Measurements from ENCODE around the gene TNFRSF12A.

TNFRSF12A gene

DNA sequence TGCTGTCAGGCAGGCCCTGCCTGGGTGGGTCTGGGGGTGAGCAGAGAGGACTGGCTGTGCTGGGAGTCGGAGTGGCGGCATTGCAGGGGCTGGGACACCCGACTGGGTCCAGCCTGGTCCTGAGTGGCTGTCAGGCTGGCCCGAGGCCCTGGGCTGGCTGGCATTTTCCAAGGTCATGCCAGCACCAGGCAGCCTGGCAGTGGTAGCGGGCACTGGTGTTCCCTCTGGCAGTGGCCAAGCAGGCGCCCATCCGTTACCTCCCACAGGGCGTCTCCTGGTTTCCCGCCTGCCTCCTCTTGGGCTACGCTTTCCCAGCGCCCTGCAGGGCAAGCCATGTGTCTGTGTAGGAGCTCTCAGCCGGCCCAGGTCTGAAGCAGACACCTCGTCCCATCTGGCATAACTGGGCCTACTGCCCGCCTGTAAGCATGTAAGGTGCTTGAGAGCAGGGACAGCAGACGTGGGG, 34.2 kb upstream of the TNFRSF12A start:
- DNase-seq (ENCODE audit: low read depth in 3 of 3, low spot score in 1 of 3), result no peak

DNA sequence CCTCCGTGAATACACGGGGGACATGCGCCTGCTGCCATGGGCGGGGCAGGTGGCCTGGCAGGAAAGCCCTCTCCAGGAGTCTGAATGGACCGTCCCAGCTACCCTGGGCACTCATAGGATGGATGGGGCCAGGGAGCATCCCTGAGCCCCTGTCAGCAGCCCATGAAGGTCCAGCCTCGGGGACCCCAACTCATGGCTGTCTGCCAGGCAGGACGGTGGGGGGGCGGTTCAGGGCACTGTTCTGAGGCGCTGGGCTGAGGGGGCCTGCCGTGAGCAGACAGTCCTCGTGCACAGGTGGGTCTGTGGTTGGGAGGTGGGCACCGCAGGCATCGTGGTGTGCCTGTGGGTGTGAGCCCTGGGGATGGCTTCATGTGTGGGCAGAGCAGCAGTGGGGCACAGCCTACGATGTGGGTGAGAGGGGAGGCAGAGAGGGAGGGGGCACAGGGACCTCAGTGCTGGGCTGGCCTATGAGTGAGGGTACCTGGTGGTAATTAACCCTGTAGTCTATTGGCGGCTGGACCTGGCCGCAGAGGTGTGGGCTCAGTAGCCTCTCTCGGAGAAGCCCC, 33.5 kb upstream of the TNFRSF12A start:
- DNase-seq (ENCODE audit: low read depth in 3 of 3, low spot score in 1 of 3), result no peak

DNA sequence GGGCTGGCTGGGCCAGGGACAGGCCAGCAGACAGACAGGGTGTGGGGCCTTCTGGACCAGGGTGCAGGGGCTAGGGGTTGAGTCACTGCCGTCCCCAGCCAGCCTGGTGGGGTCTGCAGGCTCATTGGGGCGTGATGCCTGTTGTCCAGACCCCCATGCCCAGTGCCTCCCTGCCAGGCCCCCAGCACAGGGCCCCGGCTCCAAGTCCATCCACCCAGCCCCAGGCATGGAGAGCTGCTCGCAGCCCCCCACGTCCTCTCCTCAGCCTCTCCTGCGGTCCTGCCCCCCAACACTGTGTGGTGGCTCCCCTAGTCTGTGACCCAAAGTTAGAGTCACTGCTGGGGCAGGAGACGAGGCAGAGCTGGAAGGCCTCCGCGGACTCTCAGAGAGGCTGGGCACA, 32.9 kb upstream of the TNFRSF12A start:
- DNase-seq (ENCODE audit: low read depth in 3 of 3, low spot score in 1 of 3), result no peak

DNA sequence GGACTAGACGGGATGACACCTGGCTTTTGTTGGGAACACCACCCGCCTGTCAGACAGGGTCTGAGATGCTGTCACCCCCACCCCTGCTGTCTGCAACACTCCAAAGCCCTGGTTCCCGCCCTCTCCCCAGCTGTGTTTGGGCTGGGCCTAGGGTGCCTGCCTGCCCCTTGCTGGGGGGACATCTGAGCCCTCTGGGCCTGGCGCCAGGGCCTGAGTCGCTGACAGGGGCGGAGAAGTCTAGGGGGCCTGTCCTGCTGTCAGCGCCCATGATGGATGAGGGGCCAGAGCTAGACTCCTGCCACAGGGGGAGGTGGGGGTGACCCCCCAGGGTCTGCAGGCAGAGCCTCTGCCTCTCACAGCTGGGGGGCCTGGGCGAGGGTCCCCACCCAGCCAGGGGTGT, 32.3 kb upstream of the TNFRSF12A start:
- no peak for DNase-seq (ENCODE audit: low read depth in 3 of 3, low spot score in 1 of 3)

DNA sequence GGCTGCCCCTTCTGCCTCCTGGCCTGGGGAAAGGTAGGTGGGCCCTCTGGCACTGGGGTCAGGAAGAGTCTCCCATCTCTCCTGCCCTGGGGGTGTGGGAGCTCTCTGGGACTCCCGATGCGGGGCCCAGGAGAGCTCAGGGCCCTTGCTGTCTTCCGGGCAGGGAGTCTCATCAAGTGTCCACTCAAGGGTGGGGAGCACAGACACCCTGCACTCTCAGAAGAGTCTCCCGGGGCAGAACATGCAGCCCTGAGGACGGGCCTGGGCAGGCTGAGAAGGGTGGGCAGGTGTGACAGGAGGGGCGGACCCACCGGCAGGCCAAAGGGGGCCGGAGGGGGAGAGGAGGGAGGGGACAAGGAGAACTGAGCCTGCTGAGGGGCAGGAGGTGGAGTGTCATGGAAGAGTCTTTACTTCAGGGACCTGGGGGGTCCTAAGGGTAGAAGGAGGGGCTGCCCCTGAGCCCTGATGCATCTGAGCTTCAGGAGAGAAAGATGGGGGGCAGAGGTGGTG, 31.5 kb upstream of the TNFRSF12A start:
- no peak for DNase-seq (ENCODE audit: low read depth in 3 of 3, low spot score in 1 of 3)

DNA sequence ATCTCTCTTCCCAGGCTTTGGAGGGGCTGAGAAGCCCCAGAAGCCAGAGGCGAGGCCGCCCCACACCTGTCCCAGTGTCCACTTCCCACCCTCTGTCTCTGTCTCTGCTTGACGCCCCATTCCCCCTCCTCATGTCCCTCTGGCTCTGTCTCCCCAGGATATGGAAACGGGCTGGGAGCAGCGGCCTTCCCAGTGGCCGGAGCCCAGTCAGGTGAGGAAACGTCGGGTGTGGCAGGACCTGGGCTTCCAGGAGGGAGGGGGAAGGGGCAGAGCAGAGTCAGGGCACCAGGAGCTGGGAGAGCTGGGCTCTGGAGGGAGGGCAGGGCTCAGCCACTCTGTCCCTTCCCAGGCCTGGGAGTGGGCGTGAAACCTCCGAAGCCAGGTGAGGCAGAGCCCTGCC, 29.3 kb upstream of the TNFRSF12A start:
- DNase-seq (ENCODE audit: low read depth in 3 of 3, low spot score in 1 of 3), result no peak

DNA sequence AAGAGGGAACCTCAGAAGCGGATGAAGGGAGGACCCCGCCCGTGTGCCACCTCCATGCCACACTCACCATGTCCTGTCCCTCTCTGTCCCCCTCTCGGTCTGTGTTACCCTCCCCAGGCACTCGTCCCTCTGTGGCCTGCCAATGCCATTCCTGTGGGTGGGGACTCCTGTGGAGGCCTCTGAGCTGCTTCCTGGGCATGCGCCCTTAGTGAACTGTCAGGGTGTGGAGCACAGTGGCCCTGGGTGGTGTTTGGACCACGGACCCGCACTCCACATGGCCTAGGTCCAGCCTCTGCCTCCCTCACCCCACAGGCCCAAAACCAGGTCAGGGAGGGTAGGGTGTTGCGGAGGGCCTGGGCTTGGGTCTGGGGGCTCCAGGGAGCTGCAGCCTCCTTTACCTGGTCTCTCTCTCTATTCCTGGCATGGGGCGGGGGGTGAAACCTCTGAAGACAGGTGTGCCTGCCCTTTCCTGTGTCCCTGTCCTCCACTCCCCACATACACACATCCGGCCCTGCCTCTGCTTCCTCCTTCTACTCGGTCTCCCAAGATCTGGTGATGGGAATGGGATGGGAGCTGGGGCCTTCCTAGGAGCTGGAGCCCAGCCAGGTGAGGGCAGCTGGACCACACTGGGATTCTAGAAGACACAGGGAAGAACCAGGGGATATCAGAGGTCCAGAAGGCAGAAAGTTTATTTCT, 28.5 kb upstream of the TNFRSF12A start:
- DNase-seq (ENCODE audit: low read depth in 3 of 3, low spot score in 1 of 3), result no peak

DNA sequence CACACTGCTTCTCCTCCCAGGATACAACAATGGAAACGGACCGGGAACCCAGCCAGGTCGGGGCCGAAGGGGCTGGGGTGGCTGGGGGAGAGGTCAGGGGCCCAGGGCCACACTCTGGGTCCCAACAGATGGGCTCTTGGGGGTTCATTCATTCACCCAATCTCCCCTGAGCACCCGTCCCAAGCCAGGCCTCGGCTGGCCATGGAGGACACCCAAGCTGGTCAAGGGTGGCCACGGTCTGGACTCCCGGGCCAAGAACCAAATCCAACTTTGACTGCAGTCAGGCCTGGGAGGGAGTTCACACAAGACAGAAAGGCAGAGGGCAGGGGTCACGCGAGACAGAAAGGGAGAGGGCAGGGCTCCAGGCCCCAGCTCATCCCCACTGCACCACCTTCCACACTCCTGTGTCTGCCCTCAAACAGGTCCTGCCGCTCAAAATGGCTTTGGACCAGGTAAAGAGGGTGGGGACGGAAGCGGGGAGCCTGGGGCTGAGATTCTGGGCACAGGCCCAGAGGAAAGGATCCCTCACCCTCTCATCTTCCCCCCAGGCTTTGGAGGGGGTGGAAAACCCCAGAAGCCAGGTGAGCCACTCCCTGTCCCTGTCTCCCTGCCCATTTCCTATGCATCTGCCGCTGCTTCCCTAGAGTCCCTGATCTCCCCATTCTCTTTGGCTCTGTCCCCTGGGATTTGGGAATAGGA, 27.6 kb upstream of the TNFRSF12A start:
- DNase-seq (ENCODE audit: low read depth in 3 of 3, low spot score in 1 of 3), result no peak

DNA sequence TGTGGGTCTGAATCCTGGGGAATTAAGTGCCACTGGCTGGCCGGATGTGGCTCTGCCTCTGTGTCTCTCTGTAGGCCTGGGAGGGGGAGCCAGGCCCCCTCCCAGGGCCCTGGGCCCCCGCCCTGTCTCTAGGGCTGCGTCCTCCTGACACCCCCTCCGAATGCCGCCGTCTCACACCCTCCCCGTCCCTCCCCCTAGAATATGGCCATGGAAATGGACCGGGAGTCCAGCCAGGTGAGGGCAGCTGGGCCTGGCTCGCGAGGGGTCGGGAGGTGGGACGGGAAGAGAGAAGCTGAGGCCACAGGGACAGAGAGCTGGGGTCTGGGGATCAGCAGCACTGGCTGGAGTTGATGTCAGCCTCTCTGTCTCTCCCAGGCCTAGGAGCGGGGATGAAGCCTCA, 23.9 kb upstream of the TNFRSF12A start:
- DNase-seq (ENCODE audit: low read depth in 3 of 3, low spot score in 1 of 3), result no peak

DNA sequence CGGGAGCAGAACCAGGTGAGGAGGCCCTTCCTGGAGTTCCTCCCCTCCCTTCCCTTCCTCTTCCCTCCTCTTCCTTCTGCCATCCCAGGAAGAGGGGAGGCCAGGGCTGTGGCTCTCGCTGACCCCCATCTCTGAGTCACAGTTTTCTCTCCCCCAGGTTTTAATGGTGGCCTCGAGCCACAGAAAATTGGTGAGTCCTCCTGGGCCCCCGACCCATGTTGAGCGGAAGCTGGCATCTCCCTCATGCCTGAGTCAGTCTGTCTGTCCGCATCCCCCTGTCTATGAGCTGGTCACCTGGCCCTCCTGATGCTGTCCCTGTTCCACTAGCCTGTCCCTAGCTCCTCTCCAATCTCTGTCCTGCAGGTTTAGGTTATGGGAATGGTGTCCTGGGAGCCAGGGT, 20.2 kb upstream of the TNFRSF12A start:
- no peak for DNase-seq (ENCODE audit: low read depth in 3 of 3, low spot score in 1 of 3)

DNA sequence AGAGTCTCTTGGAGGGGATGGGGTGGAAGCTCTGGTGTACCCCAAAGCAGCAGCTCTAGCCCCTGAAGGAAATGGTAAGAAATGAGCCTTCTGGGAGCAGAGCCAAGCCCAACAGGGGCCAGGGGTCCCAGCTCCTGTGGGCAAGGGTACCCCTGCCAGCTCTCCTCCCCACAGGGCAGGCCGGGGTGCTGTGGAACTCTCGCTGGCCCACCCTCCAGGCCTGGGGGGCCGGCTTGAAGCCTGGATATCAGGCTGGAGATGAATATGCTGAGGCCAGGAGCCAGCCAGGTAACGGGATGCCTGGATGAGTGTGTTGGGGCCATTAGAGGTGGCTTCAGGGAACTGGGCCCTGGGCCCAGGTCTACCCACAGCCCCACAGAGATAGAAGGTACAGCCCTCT, 19.6 kb upstream of the TNFRSF12A start:
- DNase-seq (ENCODE audit: low read depth in 3 of 3, low spot score in 1 of 3), result no peak

DNA sequence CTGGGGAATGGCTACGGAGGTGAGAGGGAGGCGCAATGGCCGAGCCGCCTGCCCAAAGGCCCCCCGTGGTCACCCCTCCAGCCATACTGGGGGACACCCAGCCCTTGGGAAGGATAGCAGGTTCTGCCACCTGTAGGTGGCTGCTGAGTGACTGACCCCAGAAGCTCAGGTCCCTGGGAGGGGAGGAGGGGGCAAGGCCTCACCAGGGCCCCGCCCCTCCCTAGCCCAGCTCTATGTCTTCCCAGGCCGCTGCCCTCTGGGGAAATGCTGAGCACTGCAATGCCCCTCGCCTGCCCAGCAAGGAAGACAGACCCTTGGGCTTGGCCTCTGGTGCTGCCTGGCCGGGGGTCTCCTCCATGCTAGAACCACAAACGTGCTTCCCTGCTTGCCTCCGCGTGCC, 18.9 kb upstream of the TNFRSF12A start:
- no peak for DNase-seq (ENCODE audit: low read depth in 3 of 3, low spot score in 1 of 3)

DNA sequence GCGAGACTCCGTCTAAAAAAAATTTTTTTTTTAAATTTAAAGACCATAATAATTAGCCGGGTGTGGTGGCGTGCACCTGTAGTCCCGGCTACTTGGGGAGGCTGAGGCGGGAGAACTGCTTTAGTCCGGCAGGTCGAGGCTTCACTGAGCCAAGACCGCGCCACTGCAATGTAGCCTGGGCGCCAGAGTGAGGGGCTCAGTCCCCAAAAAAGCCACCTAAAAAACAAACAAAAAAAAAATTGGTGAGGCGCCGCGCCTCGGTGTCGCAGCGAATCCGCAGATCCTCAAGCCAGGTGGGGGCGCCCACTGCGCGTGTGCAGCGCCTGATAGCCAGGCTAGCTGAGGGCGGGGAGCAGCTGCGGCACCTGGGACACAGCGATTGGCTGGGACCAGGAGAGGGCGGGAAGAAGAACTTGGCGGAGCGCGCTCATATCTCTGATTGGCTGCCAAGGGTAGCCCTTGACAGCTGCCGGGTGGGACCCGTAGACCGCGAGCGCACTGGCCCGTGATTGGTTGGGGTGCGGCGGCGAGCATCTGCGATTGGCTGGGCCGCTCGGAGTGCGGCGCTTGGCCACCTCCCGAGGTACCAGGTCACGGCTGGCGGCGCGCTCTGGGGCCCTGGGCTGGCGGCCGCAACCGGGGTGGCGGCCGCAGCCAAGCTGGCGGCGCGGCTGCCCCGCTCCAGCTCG, 16.4 kb upstream of the TNFRSF12A start:
- DNase-seq (ENCODE audit: low read depth in 3 of 3, low spot score in 1 of 3), result peak; percentile 88 to 96 (median 94)

DNA sequence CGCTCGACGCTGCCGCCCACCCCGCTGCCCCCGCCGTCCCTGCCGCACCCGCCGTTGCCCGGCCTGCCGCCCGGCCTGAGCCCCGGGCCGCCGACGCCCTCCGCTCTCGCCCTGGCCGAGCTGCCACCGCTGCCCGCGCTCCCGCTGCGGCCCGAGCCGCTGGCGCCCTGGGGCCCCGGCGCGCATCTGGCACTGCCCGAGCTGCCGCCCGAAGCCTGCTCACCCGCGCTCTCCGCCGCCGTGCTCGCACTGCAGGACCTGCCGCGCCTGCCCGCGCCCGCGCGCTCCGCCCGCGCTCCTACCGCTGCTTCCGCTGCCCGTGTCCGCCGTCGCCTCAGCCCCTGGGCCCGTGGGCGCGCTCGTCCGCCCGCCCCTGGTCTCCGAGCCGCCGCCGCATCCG, 15.8 kb upstream of the TNFRSF12A start:
- no peak for DNase-seq (ENCODE audit: low read depth in 3 of 3, low spot score in 1 of 3)

DNA sequence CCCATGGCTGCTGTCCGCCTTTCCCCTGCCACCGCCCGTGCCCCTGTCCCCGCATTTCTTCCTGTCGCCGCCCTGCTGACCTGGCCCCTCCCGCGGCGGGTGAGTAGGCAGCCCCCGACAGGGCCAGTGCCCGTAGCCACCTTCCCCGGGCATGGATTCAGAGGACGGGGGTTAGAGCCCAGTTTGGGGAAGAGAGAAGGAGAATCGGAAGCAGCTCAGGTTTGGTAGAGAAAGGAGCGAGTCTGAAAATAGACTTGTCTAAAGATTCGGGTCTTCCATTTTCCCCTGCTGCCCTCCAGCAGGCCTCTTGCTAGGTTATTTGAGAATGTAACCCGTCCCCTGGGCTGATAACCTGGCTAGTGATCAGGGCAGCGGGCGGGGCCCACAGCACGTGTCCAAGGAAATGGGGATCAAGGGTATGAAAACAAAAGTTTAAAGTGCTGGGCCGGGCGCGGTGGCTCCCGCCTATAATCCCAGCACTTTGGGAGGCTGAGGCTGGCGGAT, 15.3 kb upstream of the TNFRSF12A start:
- no peak for DNase-seq (ENCODE audit: low read depth in 3 of 3, low spot score in 1 of 3)

DNA sequence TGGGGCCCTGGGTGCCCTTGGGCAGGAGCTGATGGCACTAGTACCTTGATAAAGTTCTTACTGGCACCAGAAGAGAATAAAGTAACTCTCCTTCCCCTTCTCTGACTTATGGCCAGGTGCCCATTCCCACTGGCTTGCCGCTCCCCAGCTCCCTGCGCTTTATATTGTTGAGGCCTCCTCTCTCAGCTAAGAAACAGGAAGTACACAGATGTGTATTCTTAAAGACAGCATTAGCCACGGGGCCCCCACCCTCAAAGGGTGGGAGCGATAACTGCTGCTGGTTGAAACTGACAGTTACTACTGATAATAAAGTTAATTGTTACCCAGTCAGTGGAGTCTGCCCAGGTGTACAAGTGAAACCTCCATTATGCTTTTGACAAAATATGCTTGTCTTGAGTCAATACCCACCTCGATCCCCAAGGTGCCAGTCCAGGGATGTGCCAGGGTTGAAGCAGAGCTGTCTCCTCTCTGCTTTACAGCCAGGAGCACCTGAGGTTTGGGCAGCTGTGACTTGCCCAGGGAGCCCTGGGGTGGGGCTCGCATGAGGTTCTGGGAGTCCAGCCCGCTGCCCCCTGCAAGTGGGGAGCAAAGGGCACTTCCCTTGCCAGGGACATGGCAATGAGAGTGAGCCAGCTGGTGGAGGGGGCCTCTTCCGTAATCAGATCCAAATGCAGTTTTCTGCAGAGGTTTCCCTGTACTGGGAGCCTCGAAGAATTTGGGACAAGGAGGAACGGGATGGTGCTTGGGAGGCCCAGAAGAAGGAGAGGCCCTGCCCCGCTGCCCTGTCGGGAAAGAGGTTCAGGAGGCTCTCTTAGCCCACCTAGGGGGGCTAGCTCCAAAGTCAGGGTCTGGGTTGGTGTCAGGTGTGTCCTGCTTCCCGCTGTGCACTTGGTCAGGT, 12.9 kb upstream of the TNFRSF12A start:
- DNase-seq (ENCODE audit: low read depth in 3 of 3, low spot score in 1 of 3), result no peak

DNA sequence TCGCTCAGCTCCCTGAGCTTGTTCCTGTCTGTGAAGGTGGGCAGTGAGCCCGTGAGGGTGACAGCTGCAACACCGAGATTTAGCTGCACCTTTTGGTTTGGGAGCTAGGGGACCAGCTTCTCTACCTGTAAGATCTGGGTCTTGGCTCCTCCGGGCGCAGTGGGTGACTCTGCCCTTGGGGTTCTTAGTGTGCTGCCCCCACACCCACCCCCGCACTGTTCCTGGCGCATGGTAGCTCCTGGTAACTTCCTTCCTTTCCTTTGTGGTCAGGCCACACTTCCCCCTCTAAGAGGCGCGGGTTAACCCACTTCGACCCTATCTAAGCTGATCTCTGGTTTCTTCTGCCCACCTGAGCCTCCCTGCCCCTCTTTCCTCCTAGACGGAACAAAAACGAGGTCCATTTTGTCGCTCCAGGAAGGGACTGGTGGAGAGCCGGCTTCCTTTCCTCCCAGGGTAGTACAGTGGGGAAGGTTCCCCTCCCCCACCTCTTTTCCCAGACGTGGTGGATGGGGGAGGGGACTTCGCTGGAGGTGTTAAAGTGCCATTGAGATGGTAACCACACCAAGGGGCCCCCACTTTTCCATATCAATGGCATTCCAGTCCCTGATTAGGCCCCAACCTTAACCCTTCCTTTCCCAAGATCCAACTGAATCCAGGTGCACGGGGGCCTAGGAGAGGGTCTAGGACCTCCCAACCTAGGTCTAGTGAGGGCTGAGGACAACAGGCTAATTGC, 12.0 kb upstream of the TNFRSF12A start:
- DNase-seq (ENCODE audit: low read depth in 3 of 3, low spot score in 1 of 3), result no peak

DNA sequence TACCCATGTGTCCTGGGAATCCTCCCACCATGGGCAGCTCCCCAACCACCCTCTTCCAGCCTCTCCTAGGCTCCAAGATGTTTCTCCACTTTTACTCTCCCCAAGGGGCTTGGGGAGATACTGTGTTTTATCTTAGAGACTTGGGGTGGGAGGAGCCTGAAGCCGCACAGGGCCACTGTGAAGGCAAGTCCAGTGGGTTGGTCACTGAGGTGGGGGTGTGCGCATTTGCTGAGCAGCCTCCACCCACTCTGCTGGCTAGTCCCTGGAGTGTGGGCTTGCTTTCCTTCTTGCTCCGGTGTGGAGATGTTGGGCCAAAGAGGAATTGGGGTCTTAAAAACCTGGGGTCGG, 11.5 kb upstream of the TNFRSF12A start:
- no peak for DNase-seq (ENCODE audit: low read depth in 3 of 3, low spot score in 1 of 3)

DNA sequence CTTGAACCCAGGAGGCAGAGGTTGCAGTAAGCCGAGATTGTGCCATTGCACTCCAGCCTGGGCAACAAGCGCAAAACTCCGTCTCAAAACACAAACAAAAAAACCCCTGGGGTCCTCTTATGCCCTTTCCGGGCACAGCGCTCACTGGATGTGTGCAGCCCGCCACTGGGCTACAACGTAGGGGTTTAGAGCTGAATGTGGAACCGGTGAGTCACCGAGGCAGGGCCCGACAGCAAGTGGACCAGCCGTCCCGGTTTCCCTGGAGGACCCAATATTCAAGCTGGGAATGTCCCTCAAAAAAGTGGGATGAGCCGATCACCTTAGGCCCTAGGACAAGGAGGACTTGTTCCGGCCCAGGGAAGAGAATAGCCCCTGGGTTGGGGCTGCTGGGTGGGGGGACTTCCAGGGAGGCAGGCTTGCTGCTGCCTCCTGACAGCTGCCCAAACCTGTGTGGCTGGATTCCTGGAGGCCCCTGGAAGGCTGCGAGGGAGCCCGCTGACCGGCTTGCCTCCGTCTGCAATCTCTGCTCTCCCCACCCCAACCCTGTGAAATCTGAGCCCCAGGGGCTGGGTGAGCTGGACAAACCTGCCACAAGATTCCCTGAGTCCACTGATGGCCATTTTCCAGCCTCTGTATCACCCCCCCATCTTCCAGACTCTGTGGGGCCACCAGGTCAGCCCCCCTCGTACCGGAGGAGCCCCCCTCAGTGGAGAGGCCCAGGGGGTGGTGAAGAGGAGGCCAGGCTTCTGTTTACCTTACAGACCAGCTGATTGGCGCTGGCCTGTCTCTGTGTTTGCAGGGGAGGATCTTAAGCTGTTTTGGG, 10.4 kb upstream of the TNFRSF12A start:
- DNase-seq (ENCODE audit: low read depth in 3 of 3, low spot score in 1 of 3), result no peak

Measured in stimulated activated CD4-positive, alpha-beta T cell treated with anti-CD3 and anti-CD28 coated beads, TNF-alpha, amount 100 ng/mL, for 1 hour (primary cell).